H1 (cell line): ENCODE measurements around the gene OPA3. TPM values are rescaled to one million over a fixed set of nuclear protein-coding genes. Genes with fewer than 3 reads are reported as not detected.
A peak's percentile ranks its signal among the peaks of the same experiment; 100 is the strongest.

Experiments used
- BCL11A ChIP-seq, 2 experiments: IDR thresholded peaks; one replicate each; pipeline ENCODE4 v1.6.1; 2011; ENCODE audit warnings: low read depth in 2 of 2, low read length in 2 of 2, mild to moderate bottlenecking in 2 of 2
- CBX8 ChIP-seq: fragments of 300-800, 300-1000 bp; sonication (generic); IDR thresholded peaks from 2 replicates; pipeline ENCODE4 v1.7.1; 2016; ENCODE audit warnings: low read depth, low read length, borderline replicate concordance
- CHD1 ChIP-seq: IDR thresholded peaks from 2 replicates; pipeline ENCODE4 v1.6.1; 2012; ENCODE audit warnings: low read depth, low read length, improper control_type of control experiment
- CREB1 ChIP-seq: IDR thresholded peaks from 2 replicates; pipeline ENCODE4 v1.6.1; 2012; ENCODE audit warnings: inconsistent platforms
- EZH2 ChIP-seq: fragments of 200-600 bp; sonication (generic); IDR thresholded peaks from 2 replicates; pipeline ENCODE4 v1.7.1; 2012; ENCODE audit warnings: low read depth, mild to moderate bottlenecking, moderate library complexity, low read length, inconsistent platforms; ENCODE audit not compliant: severe bottlenecking
- GABPA ChIP-seq: IDR thresholded peaks from 2 replicates; pipeline ENCODE4 v1.6.1; 2011; ENCODE audit warnings: mild to moderate bottlenecking, low read length, moderate library complexity, borderline replicate concordance; ENCODE audit not compliant: insufficient read depth
- HDAC2 ChIP-seq, 2 experiments: fragments of 300-600 bp in 1 of 2; sonication (generic) in 1 of 2; IDR thresholded peaks; 2 replicates each; pipeline ENCODE4 v1.6.1; 2011 to 2012; ENCODE audit warnings: low read depth in 2 of 2, low read length in 2 of 2, mild to moderate bottlenecking in 2 of 2, moderate library complexity in 2 of 2, borderline replicate concordance in 1 of 2, inconsistent platforms in 1 of 2
- HDAC6 ChIP-seq: IDR thresholded peaks from one replicate; pipeline ENCODE4 v1.7.1; 2012; ENCODE audit warnings: low read depth, mild to moderate bottlenecking, inconsistent platforms, low read length, moderate library complexity
- KDM1A ChIP-seq: fragments of 200-600, 300-600 bp; sonication (generic); IDR thresholded peaks from 2 replicates; pipeline ENCODE4 v1.7.1; 2016; ENCODE audit warnings: mild to moderate bottlenecking, low read length, borderline replicate concordance
- PHF8 ChIP-seq: fragments of 200-600 bp; sonication (generic); conservative IDR thresholded peaks from 2 replicates; pipeline ENCODE4 v1.7.1; 2012; ENCODE audit warnings: low read depth, mild to moderate bottlenecking, inconsistent platforms, low read length, moderate library complexity
- TEAD4 ChIP-seq: IDR thresholded peaks from 2 replicates; pipeline ENCODE4 v1.6.1; 2012; ENCODE audit warnings: low read depth, low read length, inconsistent platforms, mixed read lengths
- YY1 ChIP-seq: IDR thresholded peaks from 2 replicates; pipeline ENCODE4 v1.6.1; 2011; ENCODE audit warnings: low read depth, mild to moderate bottlenecking, low read length
- polyA plus RNA-seq, 7 experiments: library from polyadenylated mRNA; depleted of rRNA in 3 of 7; stranded (reverse) in 5 of 7; unstranded in 2 of 7; fragments of >200 nt in 5 of 7; fragments of 200-250 nt in 2 of 7; gene quantifications; 1 replicate in 5 of 7; 2 replicates in 1 of 7; 4 replicates in 1 of 7; pipeline versions ENCODE4 v1.2.1 to v1.2.3, GENCODE V29; 2011 to 2013; ENCODE audit warnings: missing spikeins in 2 of 7, mixed read lengths in 2 of 7
- total RNA-seq: library from RNA; stranded (reverse); fragmentation: NEBNext Ultra II Directional; extraction: Animal tissue kit (Norgen Biotek cat#: 25700); gene quantifications from 2 replicates; pipeline ENCODE4 v1.2.1, GENCODE V29; 2021
- TF ChIP-seq, protein P1 (sequence below), 3 experiments: IDR thresholded peaks; 1 replicate in 2 of 3; 2 replicates in 1 of 3; pipeline versions ENCODE4 v1.5.1 to v1.6.1; 2011; ENCODE audit warnings: low read length in 3 of 3, mild to moderate bottlenecking in 3 of 3, inconsistent platforms in 2 of 3, low read depth in 1 of 3, moderate library complexity in 1 of 3; ENCODE audit not compliant: insufficient read depth in 1 of 3; ENCODE audit errors: control extremely low read depth in 1 of 3

Gene OPA3
- total and polyA plus RNA-seq, 2 of the 8 experiments (the other 6 are each of a cell fraction or from before 2014, with no cell fraction given), result 12.5 to 14.5 TPM

DNA sequence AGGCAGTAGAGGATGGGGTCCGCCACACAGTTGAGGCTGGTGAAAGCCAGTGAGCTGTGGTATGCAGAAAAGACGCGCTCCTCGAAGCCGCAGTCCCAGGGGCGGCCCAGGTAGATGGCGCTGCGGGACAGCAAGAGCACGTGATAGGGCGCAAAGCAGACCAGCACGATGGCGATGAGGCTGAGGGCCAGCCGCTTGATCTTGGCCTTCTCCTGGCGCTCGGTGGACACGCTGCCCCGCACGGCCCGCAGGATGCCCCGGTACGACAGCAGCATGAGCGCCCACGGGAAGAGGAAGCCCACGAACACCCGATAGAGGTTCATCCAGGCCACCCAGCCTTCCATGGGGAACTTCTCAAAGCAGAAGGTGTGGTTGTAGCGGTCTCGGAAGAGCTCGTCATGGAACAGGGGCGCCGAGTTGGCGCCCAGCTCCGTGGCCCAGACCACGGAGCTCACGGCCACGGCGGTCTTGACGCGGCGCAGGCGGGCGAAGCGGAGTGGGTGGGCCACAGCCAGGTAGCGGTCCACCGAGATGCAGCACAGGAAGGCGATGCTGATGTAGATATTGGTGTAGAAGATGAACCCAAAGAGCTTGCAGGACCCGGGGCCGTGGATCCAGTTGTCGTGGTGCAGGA is 6.5 kb upstream of the OPA3 start (continued):
- TF ChIP-seq, protein P1, sequence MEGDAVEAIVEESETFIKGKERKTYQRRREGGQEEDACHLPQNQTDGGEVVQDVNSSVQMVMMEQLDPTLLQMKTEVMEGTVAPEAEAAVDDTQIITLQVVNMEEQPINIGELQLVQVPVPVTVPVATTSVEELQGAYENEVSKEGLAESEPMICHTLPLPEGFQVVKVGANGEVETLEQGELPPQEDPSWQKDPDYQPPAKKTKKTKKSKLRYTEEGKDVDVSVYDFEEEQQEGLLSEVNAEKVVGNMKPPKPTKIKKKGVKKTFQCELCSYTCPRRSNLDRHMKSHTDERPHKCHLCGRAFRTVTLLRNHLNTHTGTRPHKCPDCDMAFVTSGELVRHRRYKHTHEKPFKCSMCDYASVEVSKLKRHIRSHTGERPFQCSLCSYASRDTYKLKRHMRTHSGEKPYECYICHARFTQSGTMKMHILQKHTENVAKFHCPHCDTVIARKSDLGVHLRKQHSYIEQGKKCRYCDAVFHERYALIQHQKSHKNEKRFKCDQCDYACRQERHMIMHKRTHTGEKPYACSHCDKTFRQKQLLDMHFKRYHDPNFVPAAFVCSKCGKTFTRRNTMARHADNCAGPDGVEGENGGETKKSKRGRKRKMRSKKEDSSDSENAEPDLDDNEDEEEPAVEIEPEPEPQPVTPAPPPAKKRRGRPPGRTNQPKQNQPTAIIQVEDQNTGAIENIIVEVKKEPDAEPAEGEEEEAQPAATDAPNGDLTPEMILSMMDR (IDR thresholded peaks at IDR 0.05; ENCODE audit: control extremely low read depth in 1 of 3, insufficient read depth in 1 of 3, low read depth in 1 of 3, low read length in 3 of 3), result peak; percentile 78 to 84 (median 78)
- TF ChIP-seq GABPA (peak; percentile 30; the same call in 1 of the 2 replicates), HDAC6 (no peak), CREB1 (no peak), TEAD4 (peak; percentile 72), HDAC2 (IDR thresholded peaks at IDR 0.05; ENCODE audit: borderline replicate concordance in 1 of 2, low read depth in 2 of 2, low read length in 2 of 2) (no peak), BCL11A (IDR thresholded peaks at IDR 0.05; ENCODE audit: low read depth in 2 of 2, low read length in 2 of 2) (no peak), CHD1 (no peak), KDM1A (no peak), EZH2 (no peak), PHF8 (no peak), CBX8 (no peak), YY1 (peak; percentile 61; the same call in 1 of the 2 replicates)
